Stimulated activated CD8-positive, alpha-beta memory T cell treated with anti-CD3 and anti-CD28 coated beads, Interleukin-2, amount 100 ng/mL, for 48 hours (primary cell): Measurements from ENCODE around the gene GFPT1.

Source experiments
- DNase-seq, 2 donors: peaks; one replicate each; pipeline ENCODE4 v3.0.0-alpha.2; 2020; ENCODE audit warnings: low read depth in 2 of 2

The GFPT1 gene

GRCh38 chr2:69291004-69291650 lies 95.9 kb downstream of the GFPT1 start:
- no peak for DNase-seq

DNA sequence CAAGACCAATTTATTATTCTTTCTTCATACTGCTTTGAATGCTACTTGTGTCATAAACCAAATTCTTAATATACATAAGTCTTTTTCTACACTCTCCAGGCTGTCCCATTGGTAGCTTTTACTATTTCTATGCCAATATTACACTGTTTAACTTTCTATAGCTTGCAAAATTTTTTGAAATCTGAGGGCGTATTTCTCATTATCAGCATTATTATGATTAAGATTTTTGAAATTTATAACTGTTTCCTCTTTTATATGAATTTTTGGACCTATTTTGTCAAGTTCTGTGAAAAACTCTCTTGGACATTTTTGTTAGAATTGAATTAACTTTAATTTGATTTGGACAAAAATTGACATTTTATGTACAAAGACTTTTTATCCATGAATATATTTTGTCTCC lies 98.6 kb downstream of the GFPT1 start:
- DNase-seq = no peak

DNA sequence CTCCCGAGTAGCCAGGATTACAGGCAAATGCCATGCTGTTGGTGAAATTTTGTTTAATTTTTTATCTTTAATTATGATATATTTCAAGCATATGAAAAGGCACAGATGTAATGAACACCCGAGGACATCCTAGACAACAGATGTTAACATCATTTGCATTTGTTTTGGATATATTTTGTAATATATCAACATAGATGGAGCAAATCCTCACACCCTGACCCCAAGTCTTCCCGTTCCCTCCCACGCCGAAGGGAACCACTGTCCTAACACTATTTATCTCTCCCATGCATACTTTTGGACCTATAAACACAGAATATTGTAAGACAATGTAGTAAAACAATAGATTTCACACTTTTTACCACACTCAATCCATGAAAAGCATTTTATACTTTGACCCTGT lies 99.5 kb downstream of the GFPT1 start:
- no peak for DNase-seq

GRCh38 chr2:69285379-69285894 lies 101.6 kb downstream of the GFPT1 start:
- no peak for DNase-seq

DNA sequence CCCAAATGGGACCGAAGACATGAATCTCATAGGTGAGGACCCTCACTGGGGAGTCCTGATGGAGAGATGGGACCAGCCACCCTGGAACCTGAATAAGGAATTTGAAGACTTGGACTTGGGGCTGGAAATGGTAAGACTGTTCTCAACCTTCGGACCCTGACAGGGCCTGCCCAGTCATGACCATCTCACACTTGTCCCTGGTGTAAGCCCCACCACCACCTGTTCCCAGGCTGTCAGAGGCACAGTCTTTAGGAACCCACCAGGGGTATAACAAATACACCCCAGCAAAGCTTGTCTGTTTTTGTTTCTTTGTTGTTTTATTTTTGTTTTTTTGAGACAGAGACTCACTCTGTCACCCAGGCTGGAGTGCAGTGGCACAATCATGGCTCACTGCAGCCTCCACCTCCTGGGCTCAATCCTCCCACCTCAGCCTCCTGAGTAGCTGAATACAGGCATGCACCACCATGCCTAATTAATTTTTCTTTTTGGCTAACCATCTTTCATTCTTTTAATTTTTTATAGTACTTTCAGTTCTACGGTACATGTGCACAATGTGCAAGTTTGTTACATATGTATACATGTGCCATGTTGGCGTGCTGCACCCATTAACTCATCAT lies 106.1 kb downstream of the GFPT1 start:
- DNase-seq = no peak

- no peak for DNase-seq
Measured at GRCh38 chr2:69279931-69280681, 106.9 kb downstream of the GFPT1 start.

- no peak for DNase-seq
Measured at GRCh38 chr2:69279211-69279610, 107.8 kb downstream of the GFPT1 start.

- no peak for DNase-seq
Measured at GRCh38 chr2:69278366-69278765, 108.7 kb downstream of the GFPT1 start.

- no peak for DNase-seq
Measured at GRCh38 chr2:69275490-69275889, 111.5 kb downstream of the GFPT1 start.

- DNase-seq = no peak
Measured at GRCh38 chr2:69272803-69273471, 114.1 kb downstream of the GFPT1 start.

GRCh38 chr2:69271831-69272257 lies 115.2 kb downstream of the GFPT1 start:
- no peak for DNase-seq
